Measurements from ENCODE around the gene RAB11FIP3.

The RAB11FIP3 gene

GRCh38 chr16:450785-451512 lies 25.5 kb downstream of the RAB11FIP3 start:
- H3K27ac ChIP-seq: peak overlapping the region; percentile 9
- CTCF ChIA-PET: interaction anchor here (0.7 kb wide), 1 partner anchor 201 kb away, joined by 12 read pairs; no protein-coding TSS in a partner anchor
- POLR2A ChIA-PET (ENCODE audit: low non-redundant PET): no interaction called here
- no peak for TF ChIP-seq CTCF (conservative IDR thresholded peaks at IDR 0.05; ENCODE audit: low read depth)
- no peak for DNase-seq (ENCODE audit: low spot score)

- H3K27ac ChIP-seq: no peak overlapping the region
- ChIA-PET CTCF (interaction anchor here (0.5 to 0.6 kb wide), 2 partner anchors 88 to 357 kb away, joined by 3 read pairs; no protein-coding TSS in a partner anchor), POLR2A (ENCODE audit: low non-redundant PET) (no interaction called here)
- DNase-seq (ENCODE audit: low spot score): no peak
- TF ChIP-seq CTCF (conservative IDR thresholded peaks at IDR 0.05; ENCODE audit: low read depth): no peak
Measured at GRCh38 chr16:454397-454940, 29.0 kb downstream of the RAB11FIP3 start.

GRCh38 chr16:455453-455852 lies 30.0 kb downstream of the RAB11FIP3 start:
- no peak for DNase-seq (ENCODE audit: low spot score)
- ChIA-PET POLR2A (ENCODE audit: low non-redundant PET) (no interaction called here), CTCF (no interaction called here)
- no peak overlapping the region for H3K27ac ChIP-seq
- TF ChIP-seq CTCF (conservative IDR thresholded peaks at IDR 0.05; ENCODE audit: low read depth): no peak

- POLR2A ChIA-PET (ENCODE audit: low non-redundant PET): no interaction called here
- CTCF ChIA-PET: no interaction called here
- no peak for DNase-seq (ENCODE audit: low spot score)
- TF ChIP-seq CTCF (conservative IDR thresholded peaks at IDR 0.05; ENCODE audit: low read depth): no peak
- no peak overlapping the region for H3K27ac ChIP-seq
Measured at GRCh38 chr16:456891-457483, 31.5 kb downstream of the RAB11FIP3 start.

- ChIA-PET CTCF (no interaction called here), POLR2A (ENCODE audit: low non-redundant PET) (no interaction called here)
- DNase-seq (ENCODE audit: low spot score): no peak
- peak overlapping the region; percentile 51 for H3K27ac ChIP-seq
- TF ChIP-seq CTCF (conservative IDR thresholded peaks at IDR 0.05; ENCODE audit: low read depth): no peak
Measured at GRCh38 chr16:457732-458400, 32.4 kb downstream of the RAB11FIP3 start.

GRCh38 chr16:459761-460160 lies 34.3 kb downstream of the RAB11FIP3 start:
- ChIA-PET CTCF (no interaction called here), POLR2A (ENCODE audit: low non-redundant PET) (no interaction called here)
- TF ChIP-seq CTCF (conservative IDR thresholded peaks at IDR 0.05; ENCODE audit: low read depth): no peak
- DNase-seq (ENCODE audit: low spot score): no peak
- no peak overlapping the region for H3K27ac ChIP-seq
